HPDE6-E6E7 (cell line): ENCODE measurements around the gene SNX6.
"Not testable (repeated sequence)": the region's sequence is repeated elsewhere in the genome, so short reads cannot be mapped to it uniquely, and the experiment has no call there.

Experiments used
- DNase-seq: peaks from one replicate; pipeline ENCODE4 v3.0.0; 2011; ENCODE audit warnings: missing footprints; ENCODE audit errors: extremely low spot score

SNX6 gene

GRCh38 chr14:34629657-34630529 is at the start of gene SNX6:
TSS of gene SNX6 (minus strand) at chr14:34630148. CDS start at chr14:34630116, 32 bp downstream.
- peak; percentile 92 for DNase-seq

- no peak for DNase-seq
Measured at GRCh38 chr14:34678735-34679134, 48.8 kb upstream of the SNX6 start.

GRCh38 chr14:34678306-34678705 is 48.4 kb upstream of the SNX6 start:
- DNase-seq, result no peak

- no peak for DNase-seq
Measured at GRCh38 chr14:34676516-34677211, 46.7 kb upstream of the SNX6 start.

- DNase-seq, result no peak
Measured at GRCh38 chr14:34673702-34674101, 43.8 kb upstream of the SNX6 start.

GRCh38 chr14:34671716-34672115 is 41.8 kb upstream of the SNX6 start:
- DNase-seq, result no peak

GRCh38 chr14:34668111-34668510 is 38.2 kb upstream of the SNX6 start:
- DNase-seq, result no peak

GRCh38 chr14:34667007-34667406 is 37.1 kb upstream of the SNX6 start:
- DNase-seq, result no peak

GRCh38 chr14:34665785-34666435 is 36.0 kb upstream of the SNX6 start:
- DNase-seq, result no peak

GRCh38 chr14:34662561-34663088 is 32.7 kb upstream of the SNX6 start:
- no peak for DNase-seq

GRCh38 chr14:34660796-34661195 is 30.8 kb upstream of the SNX6 start:
- no peak for DNase-seq

GRCh38 chr14:34655959-34656358 is 26.0 kb upstream of the SNX6 start:
- no peak for DNase-seq

GRCh38 chr14:34653073-34653472 is 23.1 kb upstream of the SNX6 start:
- DNase-seq, result not testable (repeated sequence)

- not testable (repeated sequence) for DNase-seq
Measured at GRCh38 chr14:34652348-34652747, 22.4 kb upstream of the SNX6 start.

- DNase-seq, result peak; percentile 83
Measured at GRCh38 chr14:34650786-34651584, 21.0 kb upstream of the SNX6 start.

GRCh38 chr14:34650006-34650405 is 20.1 kb upstream of the SNX6 start:
- DNase-seq, result not testable (repeated sequence)

- DNase-seq, result peak; percentile 79
Measured at GRCh38 chr14:34649344-34649743, 19.4 kb upstream of the SNX6 start.

- DNase-seq, result no peak
Measured at GRCh38 chr14:34646570-34647255, 16.8 kb upstream of the SNX6 start.

- DNase-seq, result no peak
Measured at GRCh38 chr14:34643361-34643760, 13.4 kb upstream of the SNX6 start.

- DNase-seq, result no peak
Measured at GRCh38 chr14:34642595-34642994, 12.6 kb upstream of the SNX6 start.

GRCh38 chr14:34640826-34641225 is 10.9 kb upstream of the SNX6 start:
- DNase-seq, result no peak
